ENCODE results near the gene SLC9A3.

SLC9A3 gene

DNA sequence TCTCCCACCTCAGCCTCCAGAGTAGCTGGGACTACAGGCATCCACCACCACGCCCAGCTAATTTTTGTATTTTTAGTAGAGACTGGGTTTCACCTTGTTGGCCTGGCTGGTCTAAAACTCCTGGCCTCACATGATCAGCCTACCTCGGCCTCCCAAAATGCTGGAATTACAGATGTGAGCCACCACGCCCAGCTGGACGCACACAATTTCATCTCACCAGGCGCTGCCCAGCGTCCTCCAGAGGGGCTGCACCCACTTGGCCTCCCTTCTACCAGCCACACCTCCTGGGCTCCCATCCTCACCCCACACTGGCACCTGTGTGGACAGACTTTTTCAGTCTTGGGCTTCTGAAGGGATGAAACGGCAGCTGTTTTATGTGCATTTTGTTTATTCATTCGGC lies 85.1 kb downstream of the SLC9A3 start:
- no peak overlapping the region for H3K4me2 ChIP-seq (ENCODE audit: low read length)
- no peaks in the 10 kb centered on the region; the same call in 1 of the 2 replicates for H3F3A ChIP-seq (ENCODE audit: insufficient read depth, low read length)
- H3K9me3 ChIP-seq (ENCODE audit: low read length): no peaks in the 10 kb centered on the region
- no peak overlapping the region for H3K9ac ChIP-seq (ENCODE audit: low read length)
- peaks cover 32% of the 10 kb centered on the region for H3K4me1 ChIP-seq (ENCODE audit: insufficient read depth, low read length, severe bottlenecking)
- TF ChIP-seq EZH2 (IDR thresholded peaks at IDR 0.05; ENCODE audit: borderline replicate concordance, low read length): no peak
- TF ChIP-seq, protein P1, sequence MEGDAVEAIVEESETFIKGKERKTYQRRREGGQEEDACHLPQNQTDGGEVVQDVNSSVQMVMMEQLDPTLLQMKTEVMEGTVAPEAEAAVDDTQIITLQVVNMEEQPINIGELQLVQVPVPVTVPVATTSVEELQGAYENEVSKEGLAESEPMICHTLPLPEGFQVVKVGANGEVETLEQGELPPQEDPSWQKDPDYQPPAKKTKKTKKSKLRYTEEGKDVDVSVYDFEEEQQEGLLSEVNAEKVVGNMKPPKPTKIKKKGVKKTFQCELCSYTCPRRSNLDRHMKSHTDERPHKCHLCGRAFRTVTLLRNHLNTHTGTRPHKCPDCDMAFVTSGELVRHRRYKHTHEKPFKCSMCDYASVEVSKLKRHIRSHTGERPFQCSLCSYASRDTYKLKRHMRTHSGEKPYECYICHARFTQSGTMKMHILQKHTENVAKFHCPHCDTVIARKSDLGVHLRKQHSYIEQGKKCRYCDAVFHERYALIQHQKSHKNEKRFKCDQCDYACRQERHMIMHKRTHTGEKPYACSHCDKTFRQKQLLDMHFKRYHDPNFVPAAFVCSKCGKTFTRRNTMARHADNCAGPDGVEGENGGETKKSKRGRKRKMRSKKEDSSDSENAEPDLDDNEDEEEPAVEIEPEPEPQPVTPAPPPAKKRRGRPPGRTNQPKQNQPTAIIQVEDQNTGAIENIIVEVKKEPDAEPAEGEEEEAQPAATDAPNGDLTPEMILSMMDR (IDR thresholded peaks at IDR 0.05; ENCODE audit: low read length): no peak
- H3K36me3 ChIP-seq (ENCODE audit: insufficient read depth, low read length): no peaks in the 10 kb centered on the region
- H3K4me3 ChIP-seq (ENCODE audit: low read depth, low read length, poor library complexity, severe bottlenecking): no peak overlapping the region
- H3K27ac ChIP-seq (ENCODE audit: low read depth, low read length, poor library complexity, severe bottlenecking): no peak overlapping the region
- 0 out of 2 replicates have a peak, but pooled peaks cover 7% of the 10 kb centered on the region for H3K79me2 ChIP-seq (ENCODE audit: insufficient read depth, low read length)
- H3K27me3 ChIP-seq (ENCODE audit: insufficient read depth, low read length): no peaks in the 10 kb centered on the region
- H3K9me2 ChIP-seq (ENCODE audit: low read depth, low read length): no peaks in the 10 kb centered on the region
- no peaks in the 10 kb centered on the region for H4K20me1 ChIP-seq (ENCODE audit: insufficient read depth, low read length)
- H2AFZ ChIP-seq (ENCODE audit: low read length): no peak overlapping the region

DNA sequence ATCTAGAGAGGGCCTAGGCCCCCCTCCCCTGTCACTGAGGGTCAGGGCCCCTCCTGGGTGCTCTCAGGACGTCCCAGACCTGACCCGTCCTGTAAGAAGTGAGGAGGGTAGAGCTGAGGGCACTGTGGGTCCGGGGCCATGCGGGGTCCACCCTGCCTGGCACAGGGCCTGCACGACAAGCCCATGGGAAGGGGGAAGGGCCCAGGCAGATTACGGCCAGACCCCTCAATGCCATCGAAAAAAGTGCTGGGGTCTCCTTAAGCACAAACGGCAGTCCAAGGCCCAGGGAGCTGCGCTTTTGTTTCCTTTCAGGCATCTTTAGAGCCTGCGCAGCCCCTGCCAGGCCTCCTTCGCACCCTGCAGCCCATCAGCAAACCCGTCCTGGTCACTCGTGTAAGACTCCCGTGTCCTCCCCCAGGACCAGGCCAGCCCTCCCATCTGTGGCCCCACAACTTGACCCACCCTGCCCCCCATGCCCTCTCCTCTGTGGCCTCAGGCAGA lies 85.7 kb downstream of the SLC9A3 start:
- Histone ChIP-seq H4K20me1 (ENCODE audit: insufficient read depth, low read length) (no peaks in the 10 kb centered on the region), H3F3A (ENCODE audit: insufficient read depth, low read length) (no peaks in the 10 kb centered on the region), H3K36me3 (ENCODE audit: insufficient read depth, low read length) (no peaks in the 10 kb centered on the region), H3K9me2 (ENCODE audit: low read depth, low read length) (no peaks in the 10 kb centered on the region), H3K4me1 (ENCODE audit: insufficient read depth, low read length, severe bottlenecking) (peaks cover 25% of the 10 kb centered on the region), H2AFZ (ENCODE audit: low read length) (no peak overlapping the region), H3K4me2 (ENCODE audit: low read length) (no peak overlapping the region), H3K27me3 (ENCODE audit: insufficient read depth, low read length) (no peaks in the 10 kb centered on the region), H3K9me3 (ENCODE audit: low read length) (no peaks in the 10 kb centered on the region), H3K79me2 (ENCODE audit: insufficient read depth, low read length) (0 out of 2 replicates have a peak, but pooled peaks cover 3% of the 10 kb centered on the region), H3K9ac (ENCODE audit: low read length) (no peak overlapping the region), H3K4me3 (ENCODE audit: low read depth, low read length, poor library complexity, severe bottlenecking) (no peak overlapping the region), H3K27ac (ENCODE audit: low read depth, low read length, poor library complexity, severe bottlenecking) (no peak overlapping the region)
- TF ChIP-seq EZH2 (IDR thresholded peaks at IDR 0.05; ENCODE audit: borderline replicate concordance, low read length): no peak
- TF ChIP-seq, protein P1 (IDR thresholded peaks at IDR 0.05; ENCODE audit: low read length): no peak

DNA sequence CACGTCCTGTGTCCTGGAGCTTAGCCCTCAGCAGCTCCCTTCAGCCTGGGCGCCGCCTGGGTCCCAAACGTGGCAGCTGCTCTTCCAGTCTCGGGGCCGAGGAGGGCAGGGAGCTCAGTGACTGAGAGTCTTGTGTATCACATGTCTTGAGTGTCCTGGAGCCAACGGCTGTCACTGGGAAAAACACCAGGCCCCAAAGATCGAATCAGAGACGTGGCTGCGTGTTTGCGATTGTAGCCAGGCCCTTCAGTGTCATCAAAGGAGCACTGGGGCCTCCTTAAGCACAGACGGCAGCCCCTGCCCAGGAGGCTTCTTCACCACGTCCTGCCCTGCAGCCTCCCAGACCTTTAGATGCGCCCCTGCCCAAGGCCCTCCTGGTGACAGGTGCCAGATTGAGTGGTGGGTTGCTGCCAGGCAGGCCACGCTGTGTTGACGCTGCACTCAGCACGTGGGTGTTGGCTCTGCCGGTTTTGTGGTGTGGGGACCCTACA lies 86.9 kb downstream of the SLC9A3 start:
- Histone ChIP-seq H3K79me2 (ENCODE audit: insufficient read depth, low read length) (no peaks in the 10 kb centered on the region), H3K9me3 (ENCODE audit: low read length) (no peaks in the 10 kb centered on the region), H3K4me3 (ENCODE audit: low read depth, low read length, poor library complexity, severe bottlenecking) (no peak overlapping the region), H3F3A (ENCODE audit: insufficient read depth, low read length) (no peaks in the 10 kb centered on the region), H4K20me1 (ENCODE audit: insufficient read depth, low read length) (no peaks in the 10 kb centered on the region), H3K9ac (ENCODE audit: low read length) (no peak overlapping the region), H3K9me2 (ENCODE audit: low read depth, low read length) (no peaks in the 10 kb centered on the region), H3K27ac (ENCODE audit: low read depth, low read length, poor library complexity, severe bottlenecking) (no peak overlapping the region), H2AFZ (ENCODE audit: low read length) (no peak overlapping the region), H3K27me3 (ENCODE audit: insufficient read depth, low read length) (no peaks in the 10 kb centered on the region), H3K4me1 (ENCODE audit: insufficient read depth, low read length, severe bottlenecking) (peaks cover 23% of the 10 kb centered on the region), H3K36me3 (ENCODE audit: insufficient read depth, low read length) (no peaks in the 10 kb centered on the region; the same call in 1 of the 2 replicates), H3K4me2 (ENCODE audit: low read length) (no peak overlapping the region)
- no peak for TF ChIP-seq EZH2 (IDR thresholded peaks at IDR 0.05; ENCODE audit: borderline replicate concordance, low read length)
- TF ChIP-seq, protein P1 (IDR thresholded peaks at IDR 0.05; ENCODE audit: low read length): no peak
